Measurements from ENCODE around the gene CCNL2. TPM values are rescaled to one million over a fixed set of nuclear protein-coding genes. Genes with fewer than 3 reads are reported as not detected.
"Not testable (repeated sequence)": the region's sequence is repeated elsewhere in the genome, so short reads cannot be mapped to it uniquely, and the experiment has no call there.

Gene CCNL2
- total RNA-seq, 2 experiments from 2014 or later = 86.3 to 92.4 TPM

- H3K27me3 Mint-ChIP-seq = peaks cover 1% of the 10 kb centered on the region
- ChIA-PET CTCF (interaction anchor here (0.8 to 1.8 kb wide), 4 partner anchors 13 to 25 kb away, joined by 3 to 7 read pairs (median 4); no protein-coding TSS in a partner anchor), POLR2A (interaction anchor here (0.6 to 1.3 kb wide), 2 partner anchors 17 to 375 kb away, joined by 3 to 6 read pairs; partner anchors contain the start of gene CCNL2)
- no peaks in the 10 kb centered on the region for H3K36me3 Mint-ChIP-seq (ENCODE audit: low read depth)
- peaks cover 9% of the 10 kb centered on the region for H3K4me1 Mint-ChIP-seq (ENCODE audit: low read depth)
- H3K9me3 Mint-ChIP-seq = no peaks in the 10 kb centered on the region
- intact Hi-C loops (cut with micrococcal nuclease) = no loop called here
- no peak for TF ChIP-seq CTCF (IDR thresholded peaks at IDR 0.05)
- no peak for DNase-seq
- no peak overlapping the region for H3K27ac Mint-ChIP-seq
- H3K4me3 Mint-ChIP-seq = no peak overlapping the region
- no peak for ATAC-seq
Observed at GRCh38 chr1:1415751-1416150, 16.6 kb upstream of the CCNL2 start.

GRCh38 chr1:1412311-1412902, 13.3 kb upstream of the CCNL2 start:
- H3K27me3 Mint-ChIP-seq; CTCF ChIA-PET; H3K4me3 Mint-ChIP-seq; ATAC-seq; intact Hi-C loops (cut with micrococcal nuclease); H3K9me3 Mint-ChIP-seq; DNase-seq; H3K27ac Mint-ChIP-seq: not testable (repeated sequence)
- peaks cover 12% of the 10 kb centered on the region for H3K36me3 Mint-ChIP-seq (ENCODE audit: low read depth)
- POLR2A ChIA-PET = interaction anchor here (1.0 kb wide), 1 partner anchor 13 kb away, joined by 3 read pairs; the partner anchor contains the start of gene CCNL2
- peaks cover 14% of the 10 kb centered on the region for H3K4me1 Mint-ChIP-seq (ENCODE audit: low read depth)

GRCh38 chr1:1411626-1412025, 12.5 kb upstream of the CCNL2 start:
- ChIA-PET CTCF (no interaction called here), POLR2A (interaction anchor here (1.0 to 1.3 kb wide), 2 partner anchors 12 kb away, joined by 3 to 5 read pairs; partner anchors contain the start of gene CCNL2)
- H3K27ac Mint-ChIP-seq = no peak overlapping the region
- no peak overlapping the region for H3K4me3 Mint-ChIP-seq
- DNase-seq = no peak
- peaks cover 16% of the 10 kb centered on the region for H3K36me3 Mint-ChIP-seq (ENCODE audit: low read depth)
- H3K4me1 Mint-ChIP-seq (ENCODE audit: low read depth) = peaks cover 14% of the 10 kb centered on the region
- ATAC-seq = no peak
- no peaks in the 10 kb centered on the region for H3K9me3 Mint-ChIP-seq
- H3K27me3 Mint-ChIP-seq = no peaks in the 10 kb centered on the region
- TF ChIP-seq CTCF (IDR thresholded peaks at IDR 0.05) = no peak
- intact Hi-C loops (cut with micrococcal nuclease) = no loop called here

GRCh38 chr1:1410238-1410637, 11.1 kb upstream of the CCNL2 start:
- DNase-seq; intact Hi-C loops (cut with micrococcal nuclease); H3K4me3 Mint-ChIP-seq; ATAC-seq; H3K27me3 Mint-ChIP-seq; H3K9me3 Mint-ChIP-seq; H3K27ac Mint-ChIP-seq: not testable (repeated sequence)
- Mint-ChIP-seq H3K4me1 (ENCODE audit: low read depth) (peaks cover 24% of the 10 kb centered on the region), H3K36me3 (ENCODE audit: low read depth) (peaks cover 30% of the 10 kb centered on the region)
- ChIA-PET CTCF (interaction anchor here (1.4 kb wide), 1 partner anchor 35 kb away, joined by 4 read pairs; the partner anchor contains the start of gene AURKAIP1), POLR2A (interaction anchor here (1.3 kb wide), 2 partner anchors 8 to 11 kb away, joined by 4 to 5 read pairs; partner anchors contain the start of gene CCNL2)

- Mint-ChIP-seq H3K36me3 (ENCODE audit: low read depth) (peaks cover 45% of the 10 kb centered on the region), H3K9me3 (no peaks in the 10 kb centered on the region), H3K27me3 (no peaks in the 10 kb centered on the region), H3K4me3 (peak overlapping the region; percentile 96), H3K4me1 (ENCODE audit: low read depth) (peaks cover 35% of the 10 kb centered on the region), H3K27ac (peak overlapping the region; percentile 90)
- CTCF ChIA-PET = interaction anchor here (0.7 to 2.4 kb wide), 7 partner anchors 9 to 59 kb away, joined by 3 to 9 read pairs (median 4); partner anchors contain the start of gene CCNL2
- TF ChIP-seq CTCF (IDR thresholded peaks at IDR 0.05) = no peak
- peak; percentile 49 for DNase-seq
- ATAC-seq = peak; percentile 11
- intact Hi-C loops (cut with micrococcal nuclease) = no loop called here
- POLR2A ChIA-PET = interaction anchor here (0.5 to 4.2 kb wide), 14 partner anchors 10 to 436 kb away, joined by 3 to 33 read pairs (median 6); partner anchors contain the start of genes ANKRD65, AURKAIP1 and CCNL2
Observed at GRCh38 chr1:1407636-1408318, 8.6 kb upstream of the CCNL2 start.

Data from activated CD8-positive, alpha-beta T cell treated with anti-CD3 and anti-CD28 coated beads for 36 hours (primary cell).